Measurements from ENCODE around the gene RALBP1.

RALBP1 gene

DNA sequence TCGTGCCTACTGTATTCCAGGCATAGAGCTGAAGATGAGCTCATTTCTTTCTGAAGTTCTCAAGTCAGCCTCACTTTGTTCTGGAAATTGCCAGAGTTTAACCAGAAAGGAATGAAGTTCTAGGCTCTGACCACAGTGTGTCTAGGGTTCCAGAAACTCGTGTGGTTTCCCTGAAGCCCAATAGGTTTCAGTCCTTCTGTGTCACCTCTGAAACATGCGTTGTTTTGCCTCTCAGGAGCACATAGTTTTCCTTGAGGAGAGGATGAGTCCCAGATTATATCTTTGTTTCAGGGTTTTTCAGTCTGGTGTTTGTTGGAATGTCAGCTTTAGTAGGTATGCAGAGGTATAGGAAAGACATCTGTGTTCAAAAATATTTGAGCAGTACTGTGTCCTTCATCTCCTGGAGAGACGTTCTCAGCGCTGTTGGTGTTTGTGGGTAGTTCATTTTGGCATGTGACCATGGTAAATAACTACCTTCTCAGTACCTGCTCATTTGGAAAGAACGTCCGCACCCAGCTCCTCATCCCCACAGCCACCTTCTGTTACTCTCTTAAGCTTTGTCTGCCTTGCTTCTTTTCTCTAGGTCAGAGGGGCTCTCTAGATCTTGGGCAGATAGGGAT is 56.6 kb downstream of the RALBP1 start:
- H3K9ac ChIP-seq, result no peak overlapping the region
- H3K4me2 ChIP-seq (ENCODE audit: low read length), result no peak overlapping the region
- no peaks in the 10 kb centered on the region for H3K27me3 ChIP-seq (ENCODE audit: control insufficient read depth, insufficient read depth, low read length)
- no peaks in the 10 kb centered on the region for H3K4me1 ChIP-seq
- no peak overlapping the region for H3K27ac ChIP-seq
- TF ChIP-seq, protein P1, sequence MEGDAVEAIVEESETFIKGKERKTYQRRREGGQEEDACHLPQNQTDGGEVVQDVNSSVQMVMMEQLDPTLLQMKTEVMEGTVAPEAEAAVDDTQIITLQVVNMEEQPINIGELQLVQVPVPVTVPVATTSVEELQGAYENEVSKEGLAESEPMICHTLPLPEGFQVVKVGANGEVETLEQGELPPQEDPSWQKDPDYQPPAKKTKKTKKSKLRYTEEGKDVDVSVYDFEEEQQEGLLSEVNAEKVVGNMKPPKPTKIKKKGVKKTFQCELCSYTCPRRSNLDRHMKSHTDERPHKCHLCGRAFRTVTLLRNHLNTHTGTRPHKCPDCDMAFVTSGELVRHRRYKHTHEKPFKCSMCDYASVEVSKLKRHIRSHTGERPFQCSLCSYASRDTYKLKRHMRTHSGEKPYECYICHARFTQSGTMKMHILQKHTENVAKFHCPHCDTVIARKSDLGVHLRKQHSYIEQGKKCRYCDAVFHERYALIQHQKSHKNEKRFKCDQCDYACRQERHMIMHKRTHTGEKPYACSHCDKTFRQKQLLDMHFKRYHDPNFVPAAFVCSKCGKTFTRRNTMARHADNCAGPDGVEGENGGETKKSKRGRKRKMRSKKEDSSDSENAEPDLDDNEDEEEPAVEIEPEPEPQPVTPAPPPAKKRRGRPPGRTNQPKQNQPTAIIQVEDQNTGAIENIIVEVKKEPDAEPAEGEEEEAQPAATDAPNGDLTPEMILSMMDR (IDR thresholded peaks at IDR 0.05), result no peak
- H2AFZ ChIP-seq, result no peak overlapping the region
- no peak overlapping the region for H3K4me3 ChIP-seq (ENCODE audit: low read depth, low read length)
- H3K9me3 ChIP-seq (ENCODE audit: control insufficient read depth, low read length), result no peaks in the 10 kb centered on the region
- no peaks in the 10 kb centered on the region for H3K79me2 ChIP-seq
- no peaks in the 10 kb centered on the region for H3K36me3 ChIP-seq (ENCODE audit: control insufficient read depth, insufficient read depth, low read length)

GRCh38 chr18:9534844-9535243 is 59.5 kb downstream of the RALBP1 start:
- no peak overlapping the region for H3K9ac ChIP-seq
- TF ChIP-seq, protein P1 (IDR thresholded peaks at IDR 0.05), result no peak
- H3K79me2 ChIP-seq, result no peaks in the 10 kb centered on the region
- H3K36me3 ChIP-seq (ENCODE audit: control insufficient read depth, insufficient read depth, low read length), result no peaks in the 10 kb centered on the region
- H3K27me3 ChIP-seq (ENCODE audit: control insufficient read depth, insufficient read depth, low read length), result no peaks in the 10 kb centered on the region
- H3K4me1 ChIP-seq, result no peaks in the 10 kb centered on the region
- no peak overlapping the region for H3K4me2 ChIP-seq (ENCODE audit: low read length)
- H3K4me3 ChIP-seq (ENCODE audit: low read depth, low read length), result no peak overlapping the region
- H3K9me3 ChIP-seq (ENCODE audit: control insufficient read depth, low read length), result no peaks in the 10 kb centered on the region
- no peak overlapping the region for H3K27ac ChIP-seq
- H2AFZ ChIP-seq, result no peak overlapping the region

DNA sequence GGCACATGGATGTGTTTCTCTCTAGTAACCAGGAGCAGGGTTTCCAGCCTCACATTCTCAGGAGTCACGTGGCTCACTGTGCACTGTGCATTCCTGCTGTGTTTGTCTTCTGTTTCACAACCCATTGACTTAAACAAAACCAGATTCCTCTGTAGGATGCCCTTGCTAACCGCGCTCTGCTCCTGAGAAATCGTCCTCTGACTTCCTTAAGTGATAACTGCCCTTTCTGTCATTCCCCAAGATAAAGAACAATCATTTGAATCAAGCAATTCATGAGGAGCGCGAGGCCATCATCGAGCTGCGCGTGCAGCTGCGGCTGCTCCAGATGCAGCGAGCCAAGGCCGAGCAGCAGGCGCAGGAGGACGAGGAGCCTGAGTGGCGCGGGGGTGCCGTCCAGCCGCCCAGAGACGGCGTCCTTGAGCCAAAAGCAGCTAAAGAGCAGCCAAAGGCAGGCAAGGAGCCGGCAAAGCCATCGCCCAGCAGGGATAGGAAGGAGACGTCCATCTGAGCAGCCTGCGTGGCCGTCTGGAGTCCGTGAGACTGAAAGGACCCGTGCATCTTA is 60.2 kb downstream of the RALBP1 start:
- Histone ChIP-seq H3K9me3 (ENCODE audit: control insufficient read depth, low read length) (no peaks in the 10 kb centered on the region), H3K36me3 (ENCODE audit: control insufficient read depth, insufficient read depth, low read length) (no peaks in the 10 kb centered on the region), H3K27ac (no peak overlapping the region), H3K4me1 (no peaks in the 10 kb centered on the region), H2AFZ (no peak overlapping the region), H3K27me3 (ENCODE audit: control insufficient read depth, insufficient read depth, low read length) (no peaks in the 10 kb centered on the region), H3K9ac (no peak overlapping the region), H3K4me2 (ENCODE audit: low read length) (no peak overlapping the region), H3K79me2 (no peaks in the 10 kb centered on the region), H3K4me3 (ENCODE audit: low read depth, low read length) (no peak overlapping the region)
- TF ChIP-seq, protein P1 (IDR thresholded peaks at IDR 0.05), result no peak

GRCh38 chr18:9536354-9537152 is 61.2 kb downstream of the RALBP1 start:
- Histone ChIP-seq H3K79me2 (no peaks in the 10 kb centered on the region), H3K36me3 (ENCODE audit: control insufficient read depth, insufficient read depth, low read length) (no peaks in the 10 kb centered on the region), H3K27ac (no peak overlapping the region), H3K4me3 (ENCODE audit: low read depth, low read length) (no peak overlapping the region), H3K4me2 (ENCODE audit: low read length) (no peak overlapping the region), H3K27me3 (ENCODE audit: control insufficient read depth, insufficient read depth, low read length) (no peaks in the 10 kb centered on the region), H3K4me1 (no peaks in the 10 kb centered on the region), H3K9me3 (ENCODE audit: control insufficient read depth, low read length) (no peaks in the 10 kb centered on the region), H2AFZ (no peak overlapping the region), H3K9ac (no peak overlapping the region)
- TF ChIP-seq, protein P1 (IDR thresholded peaks at IDR 0.05), result no peak

All from parathyroid adenoma (tissue), 2 donors.